Anterior cingulate cortex (tissue), 58 donors: ENCODE results near the gene PYGO2.
A peak's percentile ranks its signal among the peaks of the same experiment; 100 is the strongest.

Source experiments
- DNase-seq, 58 donors: peaks; one replicate each; lab custom pipeline; 2025; lab: John Stamatoyannopoulos, UW

Gene PYGO2

GRCh38 chr1:154961207-154962155 is at the start of gene PYGO2:
TSS of gene PYGO2 (minus strand) at chr1:154961782. CDS start at chr1:154961576, 206 bp downstream.
- peak in 57 of 58 donors; percentile 31 to 89 (median 72) for DNase-seq

- no peak for DNase-seq
These were observed 49.4 kb upstream of the PYGO2 start for GRCh38 chr1:155011004-155011416.

GRCh38 chr1:155010211-155010918 is 48.8 kb upstream of the PYGO2 start:
- DNase-seq: no peak

GRCh38 chr1:155009742-155010141 is 48.2 kb upstream of the PYGO2 start:
- no peak for DNase-seq

- DNase-seq: no peak
These were observed 47.7 kb upstream of the PYGO2 start for GRCh38 chr1:155009221-155009711.

GRCh38 chr1:155008015-155008941 is 46.7 kb upstream of the PYGO2 start:
- peak in 10 of 58 donors; percentile 10 to 52 (median 26) for DNase-seq

- DNase-seq: peak in 49 of 58 donors; percentile 15 to 78 (median 45)
These were observed 45.8 kb upstream of the PYGO2 start for GRCh38 chr1:155007251-155007828.

- peak in 26 of 58 donors; percentile 4 to 63 (median 31) for DNase-seq
These were observed 45.1 kb upstream of the PYGO2 start for GRCh38 chr1:155006601-155007101.

- DNase-seq: peak in 50 of 58 donors; percentile 11 to 85 (median 61)
These were observed 43.8 kb upstream of the PYGO2 start for GRCh38 chr1:155005076-155006011.

GRCh38 chr1:155004352-155005075 is 42.9 kb upstream of the PYGO2 start:
- peak in 15 of 58 donors; percentile 24 to 72 (median 55) for DNase-seq

- DNase-seq: peak in 47 of 58 donors; percentile 22 to 85 (median 58)
These were observed 42.3 kb upstream of the PYGO2 start for GRCh38 chr1:155003766-155004351.

GRCh38 chr1:155003227-155003765 is 41.7 kb upstream of the PYGO2 start:
- peak in 30 of 58 donors; percentile 29 to 74 (median 52) for DNase-seq

GRCh38 chr1:155002464-155003226 is 41.1 kb upstream of the PYGO2 start, which contains the start of gene ZBTB7B:
TSS of gene ZBTB7B (plus strand) at chr1:155002802. CDS start at chr1:155014661, 11,859 bp downstream.
- DNase-seq: peak in 24 of 58 donors; percentile 17 to 79 (median 62)

GRCh38 chr1:155001675-155002463 is 40.3 kb upstream of the PYGO2 start:
- DNase-seq: peak; percentile 93 to 100 (median 99)

GRCh38 chr1:155001425-155001674 is 39.8 kb upstream of the PYGO2 start:
- DNase-seq: no peak
